ENCODE results near the gene GOLT1A. TPM values are rescaled to one million over a fixed set of nuclear protein-coding genes. Genes with fewer than 3 reads are reported as not detected.
A peak's percentile ranks its signal among the peaks of the same experiment; 100 is the strongest.

Gene GOLT1A, protein sequence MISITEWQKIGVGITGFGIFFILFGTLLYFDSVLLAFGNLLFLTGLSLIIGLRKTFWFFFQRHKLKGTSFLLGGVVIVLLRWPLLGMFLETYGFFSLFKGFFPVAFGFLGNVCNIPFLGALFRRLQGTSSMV
- 0.40 TPM for total RNA-seq

DNA sequence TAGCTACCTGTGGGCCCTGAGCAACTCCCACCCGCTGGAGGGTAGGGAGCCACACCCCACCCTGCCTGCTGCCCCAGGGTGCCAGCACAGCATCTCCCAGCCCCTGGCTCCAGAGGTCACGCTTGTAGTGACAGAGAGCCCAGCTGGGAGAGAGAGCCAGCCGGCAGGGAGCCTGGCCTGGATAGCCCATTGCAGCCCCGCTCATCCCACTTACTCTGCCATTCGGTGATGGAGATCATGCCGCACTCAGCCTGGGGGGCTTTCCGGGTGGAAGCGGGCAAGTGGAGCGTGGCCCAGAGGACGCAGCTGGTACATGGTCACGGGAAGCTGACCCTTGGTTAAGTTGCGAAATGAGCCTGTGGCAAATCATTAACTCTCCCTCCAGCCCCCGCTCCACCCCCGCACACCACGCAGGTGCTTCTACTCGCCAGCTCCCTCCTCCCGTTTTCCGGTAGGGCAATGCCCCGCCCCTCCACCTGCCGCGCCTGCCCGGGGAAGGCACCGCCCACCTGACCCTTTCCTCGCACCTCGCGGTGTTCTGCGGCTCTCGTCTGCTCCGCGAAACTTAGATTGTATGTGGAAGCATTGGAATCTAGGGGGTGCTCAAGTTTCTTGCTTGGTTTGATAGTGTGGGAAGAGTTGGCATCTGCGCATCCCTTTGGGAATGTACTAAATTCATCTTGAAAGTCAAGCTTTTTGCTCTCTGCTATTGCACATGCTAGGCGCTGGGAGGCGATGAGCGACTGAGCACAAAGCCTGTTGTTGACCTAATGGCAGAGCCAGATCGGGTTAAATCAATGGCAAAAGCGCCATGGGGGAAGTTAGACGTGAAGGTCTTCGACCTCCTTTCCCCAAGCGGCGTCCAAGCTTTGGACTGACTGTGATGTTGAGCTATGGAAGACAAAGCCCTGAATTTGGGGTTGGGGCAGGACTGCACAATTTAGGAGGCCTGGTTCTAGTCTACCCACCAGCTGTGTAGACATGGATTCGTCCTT, at the start of gene GOLT1A:
TSS of gene GOLT1A (minus strand) at position 321 of the 995 bp plus-strand sequence. CDS start at position 239, 82 bp downstream.
- ATAC-seq (peak; percentile 90), DNase-seq (ENCODE audit: low spot score) (peak; percentile 80)
- intact Hi-C loops (cut with DNase I) = loop anchor here (2.0 kb wide), 1 partner anchor 63 kb away; no protein-coding TSS in a partner anchor

DNA sequence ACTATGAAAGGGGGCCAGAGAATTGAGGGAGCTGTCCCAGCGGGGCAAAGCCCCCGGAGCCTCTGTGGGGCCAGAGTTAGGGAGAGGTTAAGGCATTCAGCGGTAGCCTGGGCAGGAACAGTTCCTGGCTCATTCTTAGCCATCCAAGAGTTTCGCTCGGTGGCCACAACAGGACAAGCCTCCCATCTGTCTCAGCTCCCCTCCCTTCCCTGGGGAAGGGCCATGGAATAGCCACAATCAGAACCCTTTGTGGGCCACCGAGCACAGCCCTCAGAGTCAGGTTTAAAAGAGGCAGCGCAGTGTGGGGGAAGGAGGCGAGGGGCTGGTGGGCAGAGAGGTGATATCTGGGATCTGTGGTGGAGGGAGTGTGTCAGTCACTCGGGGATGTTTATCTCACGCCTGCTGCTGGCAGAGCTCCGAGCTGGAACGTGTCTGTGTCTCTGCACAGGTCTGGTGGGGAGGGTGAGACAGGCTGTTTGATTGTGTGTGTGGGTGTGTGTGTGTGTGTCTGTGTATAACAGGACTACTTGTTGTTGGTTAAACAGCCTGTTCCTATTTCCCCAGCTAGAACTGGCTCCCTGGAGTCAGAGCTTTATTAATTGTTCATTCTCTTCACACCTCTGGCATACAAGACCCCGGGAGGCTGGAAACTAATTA, 49.6 kb upstream of the GOLT1A start:
- intact Hi-C loops (cut with DNase I) = no loop called here
- DNase-seq (ENCODE audit: low spot score) = no peak
- peak; percentile 38 for ATAC-seq

DNA sequence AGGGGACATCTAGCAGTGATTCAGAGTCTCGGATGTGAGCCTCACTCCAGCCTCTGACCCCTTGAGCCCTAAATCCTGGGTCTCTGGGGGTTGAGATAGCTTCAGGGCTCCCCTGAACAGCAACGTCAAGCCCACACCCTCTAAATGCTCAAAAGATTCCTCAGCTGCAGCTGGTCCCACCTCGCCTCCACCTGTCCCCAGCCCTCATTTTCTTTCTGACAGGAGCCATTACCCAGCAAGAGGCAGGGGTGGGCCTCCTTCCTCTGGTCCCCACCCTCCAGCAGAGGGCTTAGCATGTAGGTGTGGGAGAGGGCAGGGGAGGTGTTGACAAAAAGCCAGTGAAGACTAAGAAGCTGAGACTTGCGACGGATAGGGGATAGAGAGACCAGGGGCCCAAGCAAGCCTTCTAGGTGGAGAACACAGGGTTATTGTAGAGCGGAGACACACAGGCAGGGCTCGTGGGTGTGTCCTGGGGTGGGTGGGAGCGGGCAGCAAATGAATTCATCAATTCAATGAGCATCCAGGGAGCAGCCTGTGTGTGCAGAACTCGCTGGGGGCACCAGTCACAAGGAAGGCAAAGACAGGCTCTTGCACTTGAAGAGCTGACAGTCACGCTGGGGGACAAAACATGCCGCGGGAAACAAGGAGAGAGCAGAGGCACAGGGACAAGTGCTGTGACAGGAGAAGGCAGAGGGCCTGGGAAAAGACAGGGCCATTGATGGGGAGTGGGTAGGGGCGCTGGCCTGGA, 48.9 kb upstream of the GOLT1A start:
- ATAC-seq = peak; percentile 14
- intact Hi-C loops (cut with DNase I) = no loop called here
- no peak for DNase-seq (ENCODE audit: low spot score)

DNA sequence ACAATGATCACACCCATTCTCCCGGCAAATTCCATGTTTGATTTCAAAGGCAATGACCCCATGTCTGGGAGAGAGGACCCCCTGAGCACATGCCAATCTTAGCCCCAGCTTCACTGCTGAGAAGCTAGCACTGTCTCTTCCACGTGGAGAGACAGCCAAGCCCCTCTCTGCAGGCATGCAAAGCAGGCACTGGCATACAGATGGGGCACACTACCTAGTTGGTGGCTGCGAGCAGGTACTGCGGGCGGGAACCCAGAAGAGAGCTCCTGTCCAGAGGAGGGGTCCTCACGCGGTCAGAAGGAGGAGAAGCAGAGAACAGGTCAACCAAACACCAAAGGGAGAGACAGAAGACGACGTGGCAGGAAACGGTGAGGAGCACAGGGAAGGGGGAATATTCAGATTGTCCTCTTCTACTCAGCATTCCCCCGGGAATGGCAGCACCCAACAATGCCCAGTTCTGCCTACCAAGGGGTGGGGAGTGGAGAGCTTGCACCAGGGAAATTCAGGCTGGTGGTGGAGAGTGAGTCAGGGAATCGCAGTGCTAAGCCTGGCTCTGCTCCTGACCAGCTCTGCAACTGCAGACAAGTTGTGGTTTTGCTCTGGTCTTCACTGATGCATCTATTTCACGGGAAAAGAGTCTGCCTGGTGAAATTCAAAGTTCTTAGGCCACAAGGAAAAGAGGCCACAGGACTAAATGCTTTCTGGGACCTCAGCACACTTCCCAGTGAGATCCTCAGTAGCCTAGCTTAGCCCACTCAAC, 48.1 kb upstream of the GOLT1A start:
- no peak for ATAC-seq
- intact Hi-C loops (cut with DNase I) = no loop called here

DNA sequence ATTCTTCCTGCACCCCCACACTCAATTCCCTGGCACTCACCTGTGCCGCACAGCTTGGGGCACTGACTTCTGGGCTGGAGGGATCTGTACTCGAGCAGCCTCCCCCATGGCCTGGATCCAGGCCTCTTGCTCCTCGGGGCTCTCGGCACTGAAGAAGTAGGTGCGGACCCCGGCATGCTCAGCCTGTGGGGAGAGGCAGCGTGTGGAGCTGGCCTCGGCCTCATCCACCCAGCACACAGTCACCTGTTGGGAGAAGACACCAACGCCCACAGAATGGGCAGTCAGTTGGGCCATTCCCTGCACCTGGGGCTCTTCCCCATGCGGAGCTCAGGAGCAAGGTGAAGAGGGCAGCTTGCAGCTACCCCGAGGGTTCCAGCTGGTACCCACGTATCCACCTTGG, 47.5 kb upstream of the GOLT1A start:
- DNase-seq (ENCODE audit: low spot score) (no peak), ATAC-seq (no peak)
- intact Hi-C loops (cut with DNase I) = no loop called here

More for the DNA sequence above, 48.1 kb upstream of the GOLT1A start:
- DNase-seq (ENCODE audit: low spot score) = no peak

DNA sequence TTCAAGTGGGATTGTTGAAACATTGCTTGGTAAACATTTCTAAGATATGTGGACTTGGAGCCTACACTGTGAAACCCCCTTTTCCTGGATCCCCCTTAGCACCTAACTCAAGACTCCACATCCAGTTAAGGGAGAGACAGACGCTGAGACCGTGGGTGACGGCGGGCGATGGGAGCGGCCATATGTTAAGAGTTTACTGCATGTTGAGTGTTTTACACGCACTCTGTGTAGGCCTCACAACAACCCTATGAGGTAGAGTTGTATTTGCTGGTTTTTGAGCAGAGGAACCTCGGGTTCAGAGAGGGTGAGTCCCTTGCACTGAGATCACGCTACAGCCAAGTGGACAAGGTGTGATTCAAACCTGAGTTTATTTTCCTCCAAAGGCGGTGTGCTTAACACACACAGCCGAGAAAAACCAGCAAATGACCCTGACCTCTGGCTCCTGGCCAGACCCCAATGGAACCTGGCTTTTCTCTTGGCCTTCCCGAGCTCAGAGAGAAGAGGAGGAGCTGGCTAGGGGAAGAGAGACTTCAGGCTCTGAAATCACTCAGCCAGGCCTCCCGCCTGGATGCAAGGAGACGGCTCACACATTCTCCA, 46.9 kb upstream of the GOLT1A start:
- DNase-seq (ENCODE audit: low spot score) (no peak), ATAC-seq (no peak)
- intact Hi-C loops (cut with DNase I) = no loop called here

DNA sequence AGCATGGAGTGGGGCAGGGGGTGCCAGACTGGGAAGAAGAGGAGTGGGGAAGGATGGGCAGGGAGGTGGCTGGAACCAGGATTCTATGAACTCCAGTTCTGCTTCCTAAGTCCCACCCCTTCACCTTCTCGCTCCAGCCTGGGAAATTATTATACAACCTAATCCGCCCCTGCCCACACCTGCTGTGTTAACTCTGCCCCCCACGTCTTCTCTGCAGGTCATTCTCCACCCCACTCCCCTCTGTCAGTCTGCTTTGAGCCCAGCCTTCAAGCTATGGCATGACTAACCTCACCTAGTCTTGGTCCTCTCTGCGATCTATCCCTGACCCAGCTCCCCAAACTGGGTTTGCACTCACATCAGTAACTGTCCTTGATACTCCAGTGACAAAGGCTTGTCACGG, 46.0 kb upstream of the GOLT1A start:
- intact Hi-C loops (cut with DNase I) = no loop called here
- ATAC-seq (no peak), DNase-seq (ENCODE audit: low spot score) (no peak)

DNA sequence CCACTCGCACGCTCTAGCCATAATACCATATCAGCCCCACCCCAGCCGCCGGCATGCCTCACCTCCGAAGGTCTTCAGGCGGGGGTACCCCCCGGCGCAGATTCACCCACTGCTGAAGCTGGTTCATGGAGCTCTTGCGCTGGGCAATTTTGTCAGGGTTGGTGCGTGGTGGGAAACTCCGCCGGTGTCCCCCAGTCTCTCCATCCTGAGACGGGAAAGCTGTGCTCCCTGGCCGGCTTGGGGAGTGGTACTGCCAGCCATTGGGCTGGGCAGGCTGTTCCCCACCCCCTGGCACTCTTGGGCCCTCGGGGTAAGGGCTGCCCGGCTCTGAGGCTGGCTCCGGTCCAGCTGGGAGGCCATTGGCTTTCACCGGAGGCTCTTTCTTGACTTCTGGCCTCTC, 45.4 kb upstream of the GOLT1A start:
- DNase-seq (ENCODE audit: low spot score) (no peak), ATAC-seq (no peak)
- intact Hi-C loops (cut with DNase I) = no loop called here

DNA sequence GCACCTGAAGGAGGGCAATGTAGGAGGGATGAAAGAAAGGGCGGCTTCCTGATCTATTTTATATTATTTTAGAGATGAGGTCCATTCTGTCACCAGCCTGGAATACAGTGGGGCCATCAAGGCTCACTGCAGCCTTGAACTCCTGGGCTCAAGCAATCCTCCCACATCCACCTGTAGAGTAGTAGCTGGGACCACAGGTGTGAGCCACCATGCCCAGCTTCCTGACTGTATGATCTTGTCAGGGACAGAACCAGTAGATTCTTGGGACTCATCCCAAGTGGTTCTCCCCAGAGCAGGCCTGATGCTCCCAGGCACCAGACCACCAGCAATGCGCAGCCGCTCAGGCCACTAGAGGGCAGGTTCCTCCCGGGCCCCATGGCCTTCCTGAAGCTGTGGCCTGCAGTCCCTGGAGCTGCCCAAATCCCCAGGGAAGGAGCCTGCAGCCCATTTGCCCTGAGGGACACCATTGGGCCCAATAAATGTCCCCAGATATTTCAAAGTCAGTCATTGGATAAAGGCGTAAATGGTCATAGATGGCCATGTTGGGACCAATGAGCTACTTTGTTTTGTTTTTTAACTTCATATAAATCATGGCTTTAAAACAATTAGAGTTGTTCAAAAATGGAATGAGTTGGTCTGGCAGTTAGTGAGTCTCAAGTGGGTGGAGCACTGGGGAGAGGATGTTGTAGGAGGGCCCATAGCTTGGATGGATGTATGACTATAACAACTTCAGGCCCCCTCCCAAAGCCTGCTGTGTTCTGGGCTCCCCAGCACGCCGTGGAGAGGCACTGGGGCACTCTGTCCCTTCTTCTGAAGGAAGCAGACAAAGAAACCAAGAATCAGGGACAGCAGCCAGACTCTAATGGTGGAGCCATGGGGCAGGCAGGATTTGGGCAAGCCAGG, 44.7 kb upstream of the GOLT1A start:
- ATAC-seq (no peak), DNase-seq (ENCODE audit: low spot score) (no peak)
- intact Hi-C loops (cut with DNase I) = no loop called here

DNA sequence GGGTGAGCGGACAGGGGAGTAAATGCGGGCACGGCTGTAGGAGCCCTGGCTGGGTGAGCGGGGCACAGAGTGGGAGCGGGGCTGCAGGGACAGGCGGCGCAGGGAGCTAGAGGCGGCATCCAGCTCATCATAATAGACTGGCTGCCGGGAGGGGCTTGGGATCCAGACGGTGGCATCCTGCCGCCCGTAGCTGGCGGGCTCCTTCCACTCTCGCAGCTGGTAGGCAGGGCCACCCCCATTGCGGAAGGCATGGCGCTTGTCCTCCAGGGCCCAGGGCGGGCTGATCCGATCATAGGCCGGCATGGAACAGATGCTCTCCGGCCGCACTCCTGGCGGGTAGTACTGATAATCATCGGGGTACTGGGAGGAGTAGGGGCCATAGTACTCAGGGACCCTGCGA, 43.7 kb upstream of the GOLT1A start:
- no peak for ATAC-seq
- DNase-seq (ENCODE audit: low spot score) = no peak
- intact Hi-C loops (cut with DNase I) = no loop called here

DNA sequence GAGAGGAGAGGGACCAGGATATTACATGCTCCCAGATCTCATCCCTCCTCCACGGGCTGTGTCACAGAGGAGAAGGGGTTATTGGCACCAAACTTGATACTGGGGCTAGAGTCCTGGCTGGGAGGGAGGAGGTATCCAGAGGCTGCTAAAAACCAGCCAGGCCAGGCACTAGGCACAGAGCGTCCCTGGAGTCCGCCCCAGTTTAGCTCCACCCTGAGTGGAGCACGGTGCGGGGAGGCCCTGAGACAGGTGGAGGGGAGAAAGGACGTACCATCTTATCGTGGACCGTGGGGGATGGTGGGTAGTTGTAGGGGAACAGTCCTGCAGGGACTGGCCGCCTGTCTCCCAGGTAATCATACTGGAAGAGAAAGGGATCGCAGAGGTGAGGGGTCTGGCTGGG, 42.7 kb upstream of the GOLT1A start:
- ATAC-seq (no peak), DNase-seq (ENCODE audit: low spot score) (no peak)
- intact Hi-C loops (cut with DNase I) = no loop called here

DNA sequence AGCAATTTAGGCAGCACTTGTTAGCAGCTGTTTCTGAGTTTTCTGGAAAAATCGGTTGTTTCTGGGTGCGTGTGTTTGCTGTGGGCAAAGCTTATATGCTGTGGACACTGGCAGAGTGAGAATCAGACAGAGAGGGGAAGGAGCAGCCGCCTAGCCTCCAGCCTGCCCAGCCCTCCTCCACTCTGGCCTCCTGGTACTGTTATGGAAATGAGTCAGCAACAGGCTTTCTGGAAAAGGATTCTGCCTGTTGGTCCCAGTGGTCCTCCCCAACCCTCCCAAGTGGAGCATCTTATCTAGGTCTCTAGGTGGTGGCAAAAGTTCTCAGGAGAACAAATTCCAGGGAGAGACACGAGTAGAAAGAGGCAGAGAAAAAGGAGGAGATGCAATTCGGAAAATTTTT, 42.2 kb upstream of the GOLT1A start:
- no peak for ATAC-seq
- intact Hi-C loops (cut with DNase I) = no loop called here
- no peak for DNase-seq (ENCODE audit: low spot score)

DNA sequence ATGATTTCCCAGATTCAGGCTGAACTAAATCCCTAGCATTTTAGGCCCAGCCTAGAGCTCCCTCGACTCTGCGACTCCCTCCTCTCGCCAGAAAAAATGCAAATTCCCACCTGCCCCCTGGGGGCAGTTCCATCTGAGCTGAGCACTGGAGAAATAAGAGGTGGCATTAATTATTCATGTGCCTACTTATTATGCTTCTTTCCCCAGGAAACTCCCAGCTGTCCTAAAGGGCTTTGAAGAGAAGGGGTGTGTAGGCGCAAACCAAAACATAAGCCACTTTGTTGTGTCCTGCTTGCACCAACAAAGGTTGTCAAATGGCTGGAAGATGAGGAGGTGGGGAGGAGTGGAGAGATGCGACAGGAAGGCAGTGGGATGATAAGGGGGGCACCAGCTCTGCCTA, 41.4 kb upstream of the GOLT1A start:
- intact Hi-C loops (cut with DNase I) = no loop called here
- no peak for DNase-seq (ENCODE audit: low spot score)
- no peak for ATAC-seq

DNA sequence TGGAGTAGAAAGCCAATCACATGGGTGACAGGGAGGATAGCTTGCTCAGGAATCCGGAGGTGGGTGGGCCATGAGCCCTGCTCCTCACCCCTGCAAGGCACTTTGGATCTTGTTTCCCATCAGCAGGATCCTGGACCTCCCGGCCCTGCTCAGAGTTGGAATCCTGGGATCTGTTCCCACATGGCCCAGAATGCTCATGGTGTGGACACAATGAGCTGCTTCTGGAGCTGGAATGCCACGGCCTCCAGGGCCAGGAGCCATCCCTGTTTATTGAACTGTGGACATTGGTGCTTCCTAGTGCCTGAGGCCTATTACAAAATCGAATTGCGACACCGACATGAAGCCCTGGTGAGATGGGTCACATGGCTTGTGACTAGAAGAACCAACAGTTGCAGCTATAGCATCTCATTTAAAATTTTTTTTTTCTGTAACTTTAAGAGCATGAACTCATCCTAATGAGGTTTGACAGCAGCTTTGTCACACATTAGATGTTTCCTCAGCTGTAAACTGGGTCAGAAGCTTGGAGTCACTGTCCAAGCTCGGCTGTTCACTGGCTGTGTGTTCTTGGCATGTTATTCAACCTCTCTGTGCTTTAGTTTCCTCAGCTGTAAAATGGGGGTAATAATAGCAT, 40.4 kb upstream of the GOLT1A start:
- intact Hi-C loops (cut with DNase I) = no loop called here
- DNase-seq (ENCODE audit: low spot score) (no peak), ATAC-seq (peak; percentile 84)

DNA sequence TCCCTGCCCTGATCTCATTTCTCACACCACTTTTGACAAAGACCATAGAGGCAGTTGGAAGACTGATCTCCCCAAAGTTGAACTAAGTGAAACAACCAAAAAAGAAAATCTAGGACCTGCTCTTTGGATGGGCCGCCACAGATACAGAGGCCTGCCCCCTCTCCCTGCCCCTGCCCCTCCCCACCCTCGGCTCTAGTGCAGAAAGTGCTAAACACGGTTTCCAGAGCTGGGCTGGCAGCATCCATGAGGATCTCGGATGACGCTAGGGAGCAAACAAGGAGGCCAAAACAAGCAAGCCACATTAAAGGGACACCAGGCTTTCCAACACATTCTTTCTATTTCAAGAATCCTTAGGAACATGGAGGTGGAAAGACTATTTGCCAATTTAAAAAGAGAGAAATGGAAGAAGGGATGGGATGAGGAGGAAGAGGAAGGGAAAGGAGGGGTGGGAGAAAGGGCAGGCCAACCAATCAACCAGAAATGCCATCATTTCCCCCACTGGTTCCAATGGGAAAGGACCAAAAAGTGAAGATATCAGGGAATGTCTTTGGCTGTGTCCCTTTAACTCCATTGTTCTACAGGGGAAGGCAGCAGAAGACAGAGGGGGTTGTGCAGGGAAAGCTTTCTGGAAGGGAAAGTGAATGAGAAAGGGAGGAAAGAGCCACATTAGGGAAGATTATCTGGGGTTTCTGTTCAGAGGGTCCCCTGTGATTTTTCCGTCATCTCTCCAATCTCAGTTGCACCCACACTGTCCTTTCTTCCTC, 38.3 kb upstream of the GOLT1A start:
- no peak for DNase-seq (ENCODE audit: low spot score)
- intact Hi-C loops (cut with DNase I) = no loop called here
- ATAC-seq = no peak

DNA sequence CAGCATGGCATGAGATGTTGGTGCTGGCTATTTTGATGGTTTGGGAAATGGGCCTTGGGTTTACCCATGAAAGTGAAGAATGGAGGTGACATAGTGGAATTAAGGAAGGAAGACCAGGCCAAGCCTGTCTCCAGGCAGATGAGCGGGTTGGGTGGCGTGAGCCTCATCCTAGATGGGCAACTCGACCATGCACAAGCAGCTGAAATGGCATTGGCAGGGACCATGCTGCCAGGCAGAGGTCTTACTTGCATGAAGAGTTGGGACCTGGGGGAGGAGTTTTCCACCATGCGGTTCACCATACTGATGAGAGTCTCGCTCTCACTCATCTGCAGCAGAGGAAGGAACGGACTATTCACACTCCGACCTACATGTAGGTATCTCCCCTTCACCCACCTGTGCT, 37.5 kb upstream of the GOLT1A start:
- no peak for DNase-seq (ENCODE audit: low spot score)

More for the DNA sequence above, 37.5 kb upstream of the GOLT1A start:
- no peak for ATAC-seq
- intact Hi-C loops (cut with DNase I) = no loop called here
